Activated T-cell treated with anti-CD3 and anti-CD28 coated beads, Interleukin-2, amount 50 U/mL, for 48 hours (primary cell): ENCODE measurements around the gene DRC7.
"Not testable (repeated sequence)": the region's sequence is repeated elsewhere in the genome, so short reads cannot be mapped to it uniquely, and the experiment has no call there.

Source experiments
- DNase-seq, 2 experiments: peaks; one replicate each; pipeline ENCODE4 v3.0.0-alpha.2; 2020

Gene DRC7

DNA sequence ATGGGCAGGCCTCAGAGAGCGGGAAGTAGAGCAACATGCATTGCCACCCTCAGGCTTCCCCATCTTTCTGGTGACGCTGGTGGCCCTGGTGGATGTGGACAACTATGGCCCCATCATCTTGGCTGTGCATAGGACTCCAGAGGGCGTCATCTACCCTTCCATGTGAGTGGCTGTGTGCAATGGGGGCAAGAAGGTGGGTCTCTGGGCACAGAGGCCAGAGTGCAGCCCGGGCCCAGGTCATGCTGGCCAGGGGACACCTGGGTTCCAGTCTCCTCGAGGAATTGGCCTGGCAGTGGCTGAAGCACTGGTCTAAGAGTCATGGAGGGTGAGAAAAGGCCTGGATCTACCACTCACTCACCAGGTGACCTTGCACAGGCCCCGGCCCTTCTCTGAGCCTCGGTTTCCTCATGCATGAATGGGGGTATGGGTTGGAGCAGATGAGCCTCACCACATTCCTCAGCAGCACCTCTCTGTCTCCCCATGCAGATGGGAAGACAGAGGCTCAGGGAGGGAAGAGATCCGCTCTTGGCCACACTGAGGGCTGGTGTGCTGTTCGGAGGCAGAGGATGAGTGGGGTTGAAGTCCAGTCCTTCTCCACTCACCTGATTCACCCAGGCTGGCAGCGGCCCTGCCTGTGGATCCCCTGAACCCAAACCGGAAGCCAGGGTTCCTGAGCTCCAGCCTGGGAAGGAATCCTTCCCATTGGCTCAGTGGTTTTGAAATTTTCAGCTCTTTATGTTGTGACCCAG is 33.7 kb upstream of the DRC7 start:
- no peak for DNase-seq

DNA sequence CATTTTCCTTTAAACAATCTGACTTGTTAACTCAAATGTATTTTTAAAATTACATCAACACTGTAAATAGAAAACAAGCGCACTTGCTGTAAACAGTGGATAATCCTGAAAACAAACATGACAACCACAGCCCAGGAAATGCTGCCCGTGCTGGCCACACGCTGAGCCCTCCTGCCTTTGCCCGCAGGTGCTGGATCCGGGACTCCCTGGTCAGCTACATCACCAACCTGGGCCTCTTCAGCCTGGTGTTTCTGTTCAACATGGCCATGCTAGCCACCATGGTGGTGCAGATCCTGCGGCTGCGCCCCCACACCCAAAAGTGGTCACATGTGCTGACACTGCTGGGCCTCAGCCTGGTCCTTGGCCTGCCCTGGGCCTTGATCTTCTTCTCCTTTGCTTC is 33.1 kb upstream of the DRC7 start:
- DNase-seq, result no peak

- DNase-seq, result no peak
These were observed 32.4 kb upstream of the DRC7 start for GRCh38 chr16:57661936-57662906.

GRCh38 chr16:57663436-57663835 is 31.2 kb upstream of the DRC7 start:
- no peak for DNase-seq

GRCh38 chr16:57663917-57664661 is 30.5 kb upstream of the DRC7 start:
- no peak for DNase-seq

DNA sequence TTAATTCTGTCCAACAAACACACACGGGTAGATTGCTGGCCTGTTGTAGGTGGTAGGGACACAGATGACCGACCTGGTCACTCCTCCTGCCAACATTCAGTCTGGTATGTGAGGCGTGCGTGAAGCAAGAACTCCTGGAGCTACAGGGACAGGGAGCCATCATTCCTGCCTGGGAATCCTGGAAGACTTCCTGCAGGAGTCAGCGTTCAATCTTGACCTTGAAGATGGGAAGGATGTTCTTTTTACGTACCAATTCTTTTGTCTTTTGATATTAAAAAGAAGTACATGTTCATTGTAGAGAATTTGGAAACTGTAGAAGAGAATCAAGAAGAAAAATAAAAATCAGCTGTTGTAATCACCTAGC is 30.0 kb upstream of the DRC7 start:
- no peak for DNase-seq

DNA sequence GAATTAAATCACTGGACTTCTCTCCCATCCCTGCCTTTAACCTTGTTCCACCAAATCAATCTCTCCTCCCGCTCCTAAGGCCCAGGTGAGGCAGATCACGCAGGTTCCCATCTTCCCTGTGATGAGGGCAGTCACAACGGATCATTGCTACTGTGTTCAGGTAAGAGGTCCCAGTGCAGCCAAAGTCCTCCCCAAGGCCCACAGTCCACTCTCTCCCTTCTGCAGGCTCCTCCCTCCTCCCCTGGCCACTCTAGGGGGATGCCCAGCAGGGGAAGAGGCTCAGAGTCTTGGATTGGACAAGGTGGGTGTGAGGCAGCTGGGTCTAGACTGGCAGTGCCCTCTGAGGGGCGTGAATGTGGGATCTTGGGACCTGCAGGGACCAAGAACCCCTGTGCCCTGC is 29.1 kb upstream of the DRC7 start:
- no peak for DNase-seq

- DNase-seq, result no peak
These were observed 28.1 kb upstream of the DRC7 start for GRCh38 chr16:57666353-57667047.

GRCh38 chr16:57667048-57667525 is 27.5 kb upstream of the DRC7 start:
- DNase-seq, result no peak

- DNase-seq, result no peak
These were observed 26.9 kb upstream of the DRC7 start for GRCh38 chr16:57667526-57668262.

- no peak for DNase-seq
These were observed 26.4 kb upstream of the DRC7 start, which contains the start of gene ADGRG3 for GRCh38 chr16:57668263-57668571. ADGRG3 (plus strand) TSS chr16:57668306; CDS start chr16:57668348, 42 bp downstream.

DNA sequence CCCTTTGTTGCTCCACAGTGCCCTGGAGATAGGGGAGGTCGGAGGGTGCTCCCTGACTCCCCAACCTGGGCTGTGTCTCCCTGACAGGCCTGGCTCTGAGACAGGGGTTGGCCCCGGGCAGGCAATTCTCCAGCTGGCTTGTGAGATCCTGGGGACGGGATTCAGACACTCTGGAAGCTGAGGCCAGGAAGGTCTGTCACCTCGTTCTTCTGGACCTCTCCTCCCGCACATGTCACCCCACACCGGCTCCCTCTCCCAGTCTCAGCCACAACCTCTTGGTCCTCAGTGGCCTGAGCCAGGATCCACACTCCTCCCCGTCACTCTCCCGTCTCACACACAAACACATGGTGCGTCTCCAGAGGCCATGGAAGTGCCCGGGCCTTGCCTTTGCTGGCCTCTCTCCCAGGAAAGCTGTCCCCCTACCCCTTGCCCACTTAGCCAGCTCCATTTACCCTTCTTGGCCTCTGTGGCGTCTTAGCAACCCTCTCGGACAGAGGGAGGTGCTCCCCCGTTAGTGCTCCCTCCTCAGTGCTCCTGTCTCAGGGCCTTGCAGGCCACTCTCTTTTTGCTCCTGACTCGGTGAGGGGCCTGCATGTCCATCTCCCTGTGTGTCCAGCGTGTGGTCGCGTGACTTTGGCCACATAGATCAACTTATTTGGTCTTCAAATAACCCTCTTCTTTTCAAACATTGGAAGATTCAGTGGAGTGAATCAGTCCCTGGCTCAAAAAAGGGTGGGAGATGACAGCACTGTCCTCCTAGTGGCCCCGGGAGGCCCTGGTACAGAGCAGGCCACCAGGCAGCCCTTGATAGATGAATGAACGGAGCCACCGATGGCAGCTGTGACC is 25.8 kb upstream of the DRC7 start:
- no peak for DNase-seq

DNA sequence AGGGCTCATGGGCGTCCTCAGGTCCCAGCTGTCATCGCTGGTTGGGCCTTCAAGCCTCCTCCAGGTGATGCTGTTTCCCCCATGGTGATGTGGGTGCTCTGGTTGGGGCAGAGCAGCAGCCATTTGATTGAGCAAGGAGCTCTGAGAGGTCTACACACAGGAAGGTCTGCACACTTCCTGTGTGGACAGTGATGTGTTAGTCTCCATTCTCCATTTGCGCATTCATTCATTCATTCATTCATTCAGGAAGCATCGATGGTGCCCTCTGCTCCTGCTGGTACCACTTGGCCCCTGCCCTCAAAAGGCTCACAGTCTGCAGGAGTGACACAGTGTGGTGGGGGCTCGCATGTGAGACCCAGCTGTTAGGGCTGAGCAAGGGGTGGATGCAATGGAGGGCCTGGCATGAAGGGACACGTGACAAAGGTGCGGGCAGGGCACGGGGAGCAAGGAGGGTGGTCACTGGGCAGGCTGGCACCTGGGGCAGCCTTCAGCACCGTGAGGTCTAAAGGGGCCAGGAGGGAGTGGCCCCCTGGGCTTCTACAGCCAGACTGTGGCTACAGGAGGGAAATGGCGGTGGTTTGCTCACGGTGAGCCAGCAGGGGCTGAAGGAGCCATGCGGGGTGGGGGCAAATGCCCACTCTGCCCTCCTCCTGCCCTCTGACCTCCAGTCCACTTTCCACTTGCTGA is 25.0 kb upstream of the DRC7 start:
- DNase-seq, result no peak

- DNase-seq, result no peak
These were observed 24.4 kb upstream of the DRC7 start for GRCh38 chr16:57670196-57670595.

- not testable (repeated sequence) for DNase-seq
These were observed 23.2 kb upstream of the DRC7 start for GRCh38 chr16:57671451-57671850.

- DNase-seq, result no peak
These were observed 22.2 kb upstream of the DRC7 start for GRCh38 chr16:57672416-57672815.

GRCh38 chr16:57672824-57673223 is 21.8 kb upstream of the DRC7 start:
- no peak for DNase-seq

GRCh38 chr16:57675741-57676551 is 18.7 kb upstream of the DRC7 start:
- DNase-seq, result no peak

- DNase-seq, result no peak
These were observed 18.0 kb upstream of the DRC7 start for GRCh38 chr16:57676553-57677085.
